Heart left ventricle (tissue), 16 donors: Measurements from ENCODE around the gene SFRP5. TPM values are rescaled to one million over a fixed set of nuclear protein-coding genes. Genes with fewer than 3 reads are reported as not detected.
A peak's percentile ranks its signal among the peaks of the same experiment; 100 is the strongest.

Source experiments
- ATAC-seq, 4 donors: fragments of 200-7000 bp; cut with Tn5 transposase; one replicate each; pipeline ENCODE4 v1.9.1; 2020 to 2022; ENCODE audit warnings: moderate library complexity in 4 of 4, mild to moderate bottlenecking in 3 of 4, moderate number of reproducible peaks in 1 of 4
- DNase-seq, 5 donors: peaks; one replicate each; pipeline ENCODE4 v3.0.0-alpha.2; 2020
- H3K27ac ChIP-seq, 12 donors: fragments of 200-600 bp; sonication (generic) in 4 of 12; one replicate each; pipeline versions ENCODE4 v1.5.0 to v1.8.0; 2016 to 2022; ENCODE audit warnings: mild to moderate bottlenecking in 2 of 12
- H3K27me3 ChIP-seq, 9 donors: fragments of 200-600 bp; sonication (generic) in 2 of 9; one replicate each; pipeline versions ENCODE4 v1.5.1 to v1.8.0; 2016 to 2022; ENCODE audit warnings: mild to moderate bottlenecking in 3 of 9
- H3K36me3 ChIP-seq, 9 donors: fragments of 200-600 bp; sonication (generic) in 2 of 9; one replicate each; pipeline versions ENCODE4 v1.5.0 to v1.8.0; 2018 to 2022; ENCODE audit warnings: mild to moderate bottlenecking in 2 of 9
- H3K4me1 ChIP-seq, 12 donors: fragments of 200-600 bp; sonication (generic) in 4 of 12; one replicate each; pipeline versions ENCODE4 v1.5.0 to v1.8.0; 2016 to 2022; ENCODE audit warnings: mild to moderate bottlenecking in 3 of 12
- H3K4me3 ChIP-seq, 12 donors: fragments of 200-600 bp; sonication (generic) in 4 of 12; one replicate each; pipeline versions ENCODE4 v1.5.0 to v1.8.0; 2017 to 2022; ENCODE audit warnings: mild to moderate bottlenecking in 9 of 12, moderate library complexity in 4 of 12
- H3K9me3 ChIP-seq, 12 donors: fragments of 200-600 bp; sonication (generic) in 4 of 12; one replicate each; pipeline versions ENCODE4 v1.5.0 to v1.8.0; 2016 to 2022; ENCODE audit warnings: mild to moderate bottlenecking in 1 of 12
- POLR2A ChIP-seq, 2 donors: fragments of 450-650 bp; IDR thresholded peaks; one replicate each; pipeline ENCODE4 v1.6.1; 2017; ENCODE audit warnings: antibody characterized with exemption in 2 of 2, mild to moderate bottlenecking in 2 of 2, moderate library complexity in 2 of 2
- WGBS, 4 donors: extraction: QIAGEN DNeasy Blood & Tissue Kit in 2 of 4; methylation state at CpG; one replicate each; pipeline versions ENCODE4 v1.1.5 to v1.1.7; 2013 to 2018; 5-methylcytosine and 5-hydroxymethylcytosine counted together
- intact Hi-C, 10 donors: fragments of 100-400 bp; cut with DNase I; formaldehyde crosslinking; loops; one replicate each; pipeline versions ENCODE4 v1.11.1 to v1.14.2; 2022
- polyA plus RNA-seq, 2 donors: library from polyadenylated mRNA; stranded (reverse); fragments of 200-250 nt; gene quantifications; one replicate each; pipeline ENCODE4 v1.2.3, GENCODE V29; 2013
- total RNA-seq, 9 donors: library from RNA; depleted of rRNA in 2 of 9; stranded (reverse); fragments of >200 nt in 2 of 9; fragmentation: NEBNext Ultra II Directional in 3 of 9; extraction: Animal tissue kit (Norgen Biotek cat#: 25700) in 3 of 9; gene quantifications; one replicate each; pipeline versions ENCODE4 v1.1.0 to v1.2.4, GENCODE V29; 2016 to 2023
- TF ChIP-seq, protein P1 (sequence below), 12 donors: fragments of 200-600 bp; sonication (generic) in 4 of 12; IDR thresholded peaks; one replicate each; pipeline versions ENCODE4 v1.5.0 to v1.8.0; 2018 to 2022; ENCODE audit warnings: antibody characterized with exemption in 12 of 12, mild to moderate bottlenecking in 5 of 12
- donor health status: ischemic (EF 13 %, LVEDD 7.1; RV severe dilation, severe dysfunction).
- donor health status: healthy with polysubstance abuse.
- donor health status: DM: no; HTN: yes; CAD: no.
- donor health status: DM: no; HTN: no; CAD: no.
- donor health status: ischemic (EF 25% LVEDD 6.9; RV normal size, moderate dysfunction).
- donor health status: ischemic (EF 25% LVEDD 5.7; RV mildly dilated, moderate dysfunction).
- donor health status: healthy.
- donor health status: DM: yes; HTN: yes; CAD: no.
- donor health status: ischemic (EF 35%, LVEDD 5.7; RV mildly dilated, moderate dysfunction).
- donor health status: nonischemic (EF 11% LVEDD 7.7; RV severe dilation, severe dysfunction).
- donor health status: DM: yes; HTN: yes; CAD: no.
- donor health status: PGD.
- donor health status: ischemic (EF 29% LVEDD 5.4; RV normal size, mild dysfunction).
- donor health status: nonischemic (EF 23%, LVEDD 6.1; RV moderate dilation, normal function).

The SFRP5 gene
- total and polyA plus RNA-seq, 11 donors = 0.12 to 3.7 (median 1.3) TPM

DNA sequence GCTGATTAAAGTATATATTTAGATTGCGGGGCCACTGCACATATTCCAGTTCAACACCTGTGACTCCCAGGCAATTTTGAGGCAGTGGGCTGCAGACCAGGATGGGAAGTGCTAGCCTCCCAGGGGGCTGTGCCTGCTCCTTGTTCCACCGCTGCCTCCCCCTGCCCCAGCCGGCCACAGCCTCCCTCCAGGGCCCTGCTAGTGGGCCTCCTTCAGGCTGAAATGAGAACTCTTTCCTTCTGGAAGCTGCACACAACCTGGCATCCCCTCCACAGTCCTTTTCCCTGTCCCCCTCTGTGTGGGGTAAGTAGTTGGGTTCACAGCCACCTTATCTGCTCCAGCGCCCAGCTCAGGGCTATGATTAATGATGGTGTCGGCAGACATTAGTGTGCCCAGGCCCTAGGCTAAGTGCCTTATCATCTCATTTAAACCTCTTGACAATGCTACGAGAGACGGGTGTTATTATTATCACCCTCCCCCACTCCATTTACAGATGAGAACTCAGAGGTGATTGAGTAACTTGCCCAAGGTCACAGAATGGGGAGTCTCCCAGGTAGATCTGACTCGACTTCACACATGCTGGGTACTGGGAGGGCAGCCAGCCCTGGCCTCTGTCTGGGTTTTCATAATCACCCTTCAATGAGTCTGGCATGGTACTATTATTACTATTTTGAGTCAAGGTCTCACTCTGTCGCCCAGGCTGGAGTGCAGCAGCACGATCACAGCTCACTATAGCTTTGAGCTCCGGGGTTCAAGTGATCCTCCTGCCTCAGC lies 10.8 kb upstream of the SFRP5 start:
- no peaks in the 10 kb centered on the region for H3K27me3 ChIP-seq
- H3K36me3 ChIP-seq = no peaks in the 10 kb centered on the region
- H3K4me3 ChIP-seq = no peak overlapping the region
- peak overlapping the region in 2 of 12 donors; percentile 56 to 68 for H3K27ac ChIP-seq
- ATAC-seq (peak; percentile 52 to 86 (median 80)), DNase-seq (peak in 3 of 5 donors; percentile 42 to 78 (median 54))
- intact Hi-C loops = no loop called here
- no peaks in the 10 kb centered on the region for H3K9me3 ChIP-seq
- TF ChIP-seq POLR2A (IDR thresholded peaks at IDR 0.05) = no peak
- TF ChIP-seq, protein P1, sequence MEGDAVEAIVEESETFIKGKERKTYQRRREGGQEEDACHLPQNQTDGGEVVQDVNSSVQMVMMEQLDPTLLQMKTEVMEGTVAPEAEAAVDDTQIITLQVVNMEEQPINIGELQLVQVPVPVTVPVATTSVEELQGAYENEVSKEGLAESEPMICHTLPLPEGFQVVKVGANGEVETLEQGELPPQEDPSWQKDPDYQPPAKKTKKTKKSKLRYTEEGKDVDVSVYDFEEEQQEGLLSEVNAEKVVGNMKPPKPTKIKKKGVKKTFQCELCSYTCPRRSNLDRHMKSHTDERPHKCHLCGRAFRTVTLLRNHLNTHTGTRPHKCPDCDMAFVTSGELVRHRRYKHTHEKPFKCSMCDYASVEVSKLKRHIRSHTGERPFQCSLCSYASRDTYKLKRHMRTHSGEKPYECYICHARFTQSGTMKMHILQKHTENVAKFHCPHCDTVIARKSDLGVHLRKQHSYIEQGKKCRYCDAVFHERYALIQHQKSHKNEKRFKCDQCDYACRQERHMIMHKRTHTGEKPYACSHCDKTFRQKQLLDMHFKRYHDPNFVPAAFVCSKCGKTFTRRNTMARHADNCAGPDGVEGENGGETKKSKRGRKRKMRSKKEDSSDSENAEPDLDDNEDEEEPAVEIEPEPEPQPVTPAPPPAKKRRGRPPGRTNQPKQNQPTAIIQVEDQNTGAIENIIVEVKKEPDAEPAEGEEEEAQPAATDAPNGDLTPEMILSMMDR (IDR thresholded peaks at IDR 0.05) = no peak
- 48 to 60% (median 57%) methylated on average over 10 to 11 of the region's 11 CpGs for WGBS, 4 donors
- H3K4me1 ChIP-seq = peaks cover 0 to 32% (median 14%) of the 10 kb centered on the region in 12 donors

DNA sequence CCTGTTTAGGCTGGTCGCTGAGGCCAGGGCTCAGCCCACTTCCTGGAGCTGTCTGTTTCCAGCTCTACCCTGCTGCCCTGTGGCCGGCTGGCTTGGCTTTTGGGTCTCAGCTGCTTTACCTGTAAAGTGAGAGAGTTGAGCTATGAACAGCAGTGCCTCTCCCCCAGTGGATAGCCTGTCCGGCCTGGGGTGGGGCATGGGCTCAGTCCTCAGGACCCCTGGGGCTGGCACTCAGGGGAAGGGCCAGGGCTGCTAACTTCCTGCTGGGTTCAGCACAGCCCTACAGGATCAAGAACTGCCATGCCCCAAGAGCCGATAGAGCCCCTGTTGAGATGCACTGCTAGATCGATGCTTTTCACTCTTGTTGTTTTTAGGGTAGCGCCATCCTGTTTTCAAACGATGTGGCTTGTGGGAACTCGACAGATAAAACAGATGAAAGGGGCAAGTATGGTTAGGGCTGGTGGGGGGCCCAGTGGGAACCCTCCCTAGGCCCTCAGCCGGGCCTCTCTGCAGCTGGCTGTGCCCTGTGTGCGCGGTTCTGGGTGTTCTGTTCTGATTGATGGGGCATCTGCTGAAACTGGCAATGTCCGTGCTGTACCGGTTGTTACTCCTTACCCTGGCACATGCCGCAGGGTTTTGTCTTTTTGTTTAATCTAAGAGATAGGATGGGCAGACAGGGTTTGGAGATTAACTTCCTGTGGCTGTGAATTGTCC lies 10.0 kb upstream of the SFRP5 start:
- H3K27ac ChIP-seq = peak overlapping the region in 6 of 12 donors; percentile 23 to 68 (median 34)
- intact Hi-C loops = no loop called here
- DNase-seq (peak in 2 of 5 donors; percentile 24 to 47), ATAC-seq (peak in 3 of 4 donors; percentile 25 to 30 (median 28))
- no peak for TF ChIP-seq POLR2A (IDR thresholded peaks at IDR 0.05)
- TF ChIP-seq, protein P1 (IDR thresholded peaks at IDR 0.05) = no peak
- H3K36me3 ChIP-seq = no peaks in the 10 kb centered on the region
- no peaks in the 10 kb centered on the region for H3K27me3 ChIP-seq
- H3K4me1 ChIP-seq = peaks cover 0 to 32% (median 14%) of the 10 kb centered on the region in 12 donors
- no peak overlapping the region for H3K4me3 ChIP-seq
- no peaks in the 10 kb centered on the region for H3K9me3 ChIP-seq
- WGBS, 4 donors = 56 to 63% (median 60%) methylated on average over 12 to 14 of the region's 14 CpGs

DNA sequence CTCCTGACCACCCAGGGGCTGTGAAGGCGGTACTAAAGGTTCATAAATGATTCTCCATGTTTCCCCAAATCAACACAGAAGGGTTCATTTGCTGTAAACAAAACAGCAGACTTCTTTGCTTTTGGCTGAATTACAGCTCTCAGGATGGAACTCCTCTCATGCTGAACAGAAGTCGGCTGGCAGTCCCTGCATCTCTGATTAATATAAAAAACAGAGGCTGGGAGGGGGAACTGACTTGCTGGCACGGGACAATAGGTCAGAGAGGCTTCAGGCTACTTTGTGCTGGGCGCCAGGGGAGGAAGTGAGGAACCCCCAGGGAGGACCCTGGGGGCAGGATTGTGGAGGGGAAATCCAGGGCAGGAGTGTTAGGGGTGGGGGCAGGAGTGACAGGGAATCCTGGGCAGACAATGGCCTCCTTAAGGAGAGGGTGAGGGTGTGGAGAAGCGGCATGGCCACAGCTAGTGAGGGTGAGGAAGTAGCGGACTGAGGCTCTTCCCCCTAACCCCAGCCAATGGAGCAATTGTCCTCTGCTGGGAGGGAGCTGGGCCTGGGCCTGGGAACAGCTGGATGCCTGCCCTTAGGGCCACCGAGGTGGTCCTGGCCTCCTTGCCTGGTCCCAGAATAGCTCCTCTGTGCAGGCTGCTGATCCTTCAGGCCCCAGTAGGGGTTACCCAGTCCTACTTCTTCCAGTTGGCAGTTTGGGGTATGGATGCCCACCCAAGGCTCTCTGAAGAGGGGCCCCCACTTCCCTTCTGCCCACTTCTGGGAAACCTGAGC lies 9.2 kb upstream of the SFRP5 start:
- intact Hi-C loops = no loop called here
- ATAC-seq (peak in 3 of 4 donors; percentile 22 to 34 (median 34)), DNase-seq (peak in 2 of 5 donors; percentile 29 to 49)
- no peaks in the 10 kb centered on the region for H3K36me3 ChIP-seq
- no peak overlapping the region for H3K4me3 ChIP-seq
- peak overlapping the region in 6 of 12 donors; percentile 13 to 68 (median 24) for H3K27ac ChIP-seq
- no peaks in the 10 kb centered on the region for H3K9me3 ChIP-seq
- H3K4me1 ChIP-seq = peaks cover 0 to 32% (median 14%) of the 10 kb centered on the region in 12 donors
- H3K27me3 ChIP-seq = no peaks in the 10 kb centered on the region
- no peak for TF ChIP-seq POLR2A (IDR thresholded peaks at IDR 0.05)
- TF ChIP-seq, protein P1 (IDR thresholded peaks at IDR 0.05) = no peak
- WGBS, 4 donors = 34 to 49% (median 42%) methylated on average over 7 of the region's 7 CpGs
